Ovary (tissue), 3 donors: ENCODE measurements around the gene WDR93.

Experiments
- EP300 ChIP-seq: sonication (generic); formaldehyde crosslinking; IDR thresholded peaks from one replicate; pipeline ENCODE4 v1.6.1; 2017; ENCODE audit warnings: antibody characterized with exemption
- POLR2A ChIP-seq: fragments of 450-650 bp; IDR thresholded peaks from one replicate; pipeline ENCODE4 v1.6.1; 2017; ENCODE audit warnings: antibody characterized with exemption, mild to moderate bottlenecking, moderate library complexity
- TF ChIP-seq, protein P1 (sequence below), 3 donors: fragments of 450-650 bp in 2 of 3; fragments of 200-600 bp in 1 of 3; IDR thresholded peaks; one replicate each; pipeline versions ENCODE4 v1.5.1 to v1.8.0; 2016 to 2022; ENCODE audit warnings: antibody characterized with exemption in 3 of 3, mild to moderate bottlenecking in 1 of 3
- donor health status: DM: no; HTN: no; CAD: no.

DNA sequence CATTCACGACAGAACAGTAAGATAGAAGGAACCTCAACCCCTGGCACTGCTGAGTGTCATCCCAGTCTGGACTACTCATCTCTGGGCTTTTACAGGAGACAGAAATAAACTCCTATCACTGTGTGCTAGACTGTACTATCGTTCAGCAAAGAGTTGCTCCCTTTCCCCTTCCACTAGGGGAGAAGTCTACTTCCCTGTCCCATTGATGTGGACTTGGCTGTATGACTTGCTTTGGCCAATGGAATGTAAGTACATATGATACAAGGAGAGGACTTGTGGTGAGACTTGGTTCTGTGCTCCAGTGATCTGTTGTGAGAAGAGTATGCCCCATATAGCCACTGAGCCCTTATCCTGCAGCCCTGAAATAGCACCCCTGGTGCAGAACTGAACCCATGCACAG lies 30.1 kb upstream of the WDR93 start:
- TF ChIP-seq, protein P1, sequence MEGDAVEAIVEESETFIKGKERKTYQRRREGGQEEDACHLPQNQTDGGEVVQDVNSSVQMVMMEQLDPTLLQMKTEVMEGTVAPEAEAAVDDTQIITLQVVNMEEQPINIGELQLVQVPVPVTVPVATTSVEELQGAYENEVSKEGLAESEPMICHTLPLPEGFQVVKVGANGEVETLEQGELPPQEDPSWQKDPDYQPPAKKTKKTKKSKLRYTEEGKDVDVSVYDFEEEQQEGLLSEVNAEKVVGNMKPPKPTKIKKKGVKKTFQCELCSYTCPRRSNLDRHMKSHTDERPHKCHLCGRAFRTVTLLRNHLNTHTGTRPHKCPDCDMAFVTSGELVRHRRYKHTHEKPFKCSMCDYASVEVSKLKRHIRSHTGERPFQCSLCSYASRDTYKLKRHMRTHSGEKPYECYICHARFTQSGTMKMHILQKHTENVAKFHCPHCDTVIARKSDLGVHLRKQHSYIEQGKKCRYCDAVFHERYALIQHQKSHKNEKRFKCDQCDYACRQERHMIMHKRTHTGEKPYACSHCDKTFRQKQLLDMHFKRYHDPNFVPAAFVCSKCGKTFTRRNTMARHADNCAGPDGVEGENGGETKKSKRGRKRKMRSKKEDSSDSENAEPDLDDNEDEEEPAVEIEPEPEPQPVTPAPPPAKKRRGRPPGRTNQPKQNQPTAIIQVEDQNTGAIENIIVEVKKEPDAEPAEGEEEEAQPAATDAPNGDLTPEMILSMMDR (IDR thresholded peaks at IDR 0.05): no peak
- no peak for TF ChIP-seq POLR2A
- no peak for TF ChIP-seq EP300
